ENCODE data around the gene CEP135.
A peak's percentile ranks its signal among the peaks of the same experiment; 100 is the strongest.

Gene CEP135

GRCh38 chr4:56042225-56042624 is 93.5 kb downstream of the CEP135 start:
- no peak for TF ChIP-seq CTCF (IDR thresholded peaks at IDR 0.05; ENCODE audit: low read depth, low read length)
- no peak for DNase-seq (ENCODE audit: extremely low read depth, low read depth)

GRCh38 chr4:56048383-56048701 is 99.6 kb downstream of the CEP135 start:
- no peak for TF ChIP-seq CTCF (IDR thresholded peaks at IDR 0.05; ENCODE audit: low read depth, low read length)
- DNase-seq (ENCODE audit: extremely low read depth, low read depth): no peak

- no peak for DNase-seq (ENCODE audit: extremely low read depth, low read depth)
- peak; percentile 7; the same call in 1 of the 2 replicates for TF ChIP-seq CTCF (IDR thresholded peaks at IDR 0.05; ENCODE audit: low read depth, low read length)
Observed at GRCh38 chr4:56048702-56049431, 100.1 kb downstream of the CEP135 start.

- DNase-seq (ENCODE audit: extremely low read depth, low read depth): no peak
- no peak for TF ChIP-seq CTCF (IDR thresholded peaks at IDR 0.05; ENCODE audit: low read depth, low read length)
Observed at GRCh38 chr4:56050625-56051024, 101.9 kb downstream of the CEP135 start.

GRCh38 chr4:56051029-56051709 is 102.4 kb downstream of the CEP135 start:
- no peak for DNase-seq (ENCODE audit: extremely low read depth, low read depth)

GRCh38 chr4:56051710-56052075 is 102.9 kb downstream of the CEP135 start:
- TF ChIP-seq CTCF (IDR thresholded peaks at IDR 0.05; ENCODE audit: low read depth, low read length): no peak
- DNase-seq (ENCODE audit: extremely low read depth, low read depth): no peak

More at GRCh38 chr4:56051029-56051709, 102.4 kb downstream of the CEP135 start:
- no peak for TF ChIP-seq CTCF (IDR thresholded peaks at IDR 0.05; ENCODE audit: low read depth, low read length)

- no peak for TF ChIP-seq CTCF (IDR thresholded peaks at IDR 0.05; ENCODE audit: low read depth, low read length)
- DNase-seq (ENCODE audit: extremely low read depth, low read depth): no peak
Observed at GRCh38 chr4:56052481-56052880, 103.7 kb downstream of the CEP135 start.

Data from AG09319 (cell line).